GM12878 (cell line): ENCODE data around the gene LGALS1. TPM values are rescaled to one million over a fixed set of nuclear protein-coding genes. Genes with fewer than 3 reads are reported as not detected.

Experiments used
- CTCF ChIP-seq, 3 experiments: IDR thresholded peaks in 2 of 3; conservative IDR thresholded peaks in 1 of 3; 2 replicates each; pipeline ENCODE4 v1.5.1; 2011; ENCODE audit warnings: low read depth in 3 of 3, low read length in 3 of 3, mild to moderate bottlenecking in 3 of 3, control low read depth in 2 of 3, moderate library complexity in 2 of 3, inconsistent platforms in 1 of 3, mixed read lengths in 1 of 3; ENCODE audit not compliant: control insufficient read depth in 2 of 3, insufficient read depth in 1 of 3; ENCODE audit errors: extremely low read depth in 1 of 3
- E4F1 ChIP-seq: fragments of 450-650 bp; IDR thresholded peaks from 2 replicates; pipeline ENCODE4 v1.6.1; 2018; ENCODE audit warnings: borderline replicate concordance, mild to moderate bottlenecking; ENCODE audit not compliant: partially characterized antibody
- NFIC ChIP-seq: IDR thresholded peaks from 2 replicates; pipeline ENCODE4 v1.6.1; 2012; ENCODE audit warnings: low read depth, mild to moderate bottlenecking, inconsistent platforms, low read length, moderate library complexity
- PKNOX1 ChIP-seq: fragments of 450-650 bp; IDR thresholded peaks from 2 replicates; pipeline ENCODE4 v1.6.1; 2016; ENCODE audit warnings: mild to moderate bottlenecking
- SKIL ChIP-seq: fragments of 450-650 bp; IDR thresholded peaks from 2 replicates; pipeline ENCODE4 v1.6.1; 2017; ENCODE audit warnings: mild to moderate bottlenecking, low read depth, inconsistent platforms; ENCODE audit not compliant: poor library complexity, severe bottlenecking
- SMAD1 ChIP-seq: fragments of 450-650 bp; IDR thresholded peaks from 2 replicates; pipeline ENCODE4 v1.6.1; 2018; ENCODE audit warnings: mild to moderate bottlenecking, low read depth; ENCODE audit not compliant: partially characterized antibody
- STAT1 ChIP-seq: fragments of 450-650 bp; conservative IDR thresholded peaks from 2 replicates; pipeline ENCODE4 v1.6.1; 2014; ENCODE audit warnings: antibody characterized with exemption, mild to moderate bottlenecking
- ZBTB11 ChIP-seq: fragments of 450-650 bp; formaldehyde crosslinking; IDR thresholded peaks from 2 replicates; pipeline ENCODE4 v1.5.0; 2022; ENCODE audit warnings: mild to moderate bottlenecking, missing genetic modification characterization
- polyA plus RNA-seq, 11 experiments: library from polyadenylated mRNA; depleted of rRNA in 4 of 11; unstranded in 6 of 11; stranded (reverse) in 5 of 11; fragments of >200 nt; fragmentation: Nextera tagmentation in 4 of 11; fragmentation: Illumina TruSeq in 1 of 11; extraction: Ambion mirVana in 4 of 11; extraction: Trizol in 1 of 11; gene quantifications; 1 replicate in 1 of 11; 2 replicates in 10 of 11; pipeline versions ENCODE4 v1.2.1 to v1.2.3, GENCODE V29; 2011 to 2016; ENCODE audit warnings: inconsistent platforms in 2 of 11, missing spikeins in 2 of 11, low read depth in 1 of 11
- total RNA-seq, 4 experiments: library from RNA; depleted of rRNA in 3 of 4; stranded (reverse); fragments of >200 nt in 3 of 4; fragmentation: Illumina TruSeq in 1 of 4; extraction: Trizol in 1 of 4; gene quantifications; 2 replicates each; pipeline versions ENCODE4 v1.2.1 to v1.2.3, GENCODE V29; 2013 to 2021

LGALS1 gene
- total and polyA plus RNA-seq, 10 of the 15 experiments (the other 5 are each of a cell fraction or from before 2014, with no cell fraction given) = 312 to 1,889 (median 706) TPM

- TF ChIP-seq E4F1 (no peak), SMAD1 (peak; percentile 27), SKIL (no peak), NFIC (no peak), CTCF (IDR thresholded peaks at IDR 0.05 in 2 of 3, conservative IDR thresholded peaks at IDR 0.05 in 1 of 3; ENCODE audit: control insufficient read depth in 2 of 3, extremely low read depth in 1 of 3, insufficient read depth in 1 of 3, low read depth in 3 of 3, low read length in 3 of 3) (peak; percentile 86 to 92 (median 89)), ZBTB11 (CRISPR knock-in tag) (no peak), STAT1 (no peak), PKNOX1 (no peak)
These were observed 32.1 kb upstream of the LGALS1 start (continued) for GRCh38 chr22:37643225-37643847.
